Measurements from ENCODE around the gene DENND1A.

DENND1A gene

DNA sequence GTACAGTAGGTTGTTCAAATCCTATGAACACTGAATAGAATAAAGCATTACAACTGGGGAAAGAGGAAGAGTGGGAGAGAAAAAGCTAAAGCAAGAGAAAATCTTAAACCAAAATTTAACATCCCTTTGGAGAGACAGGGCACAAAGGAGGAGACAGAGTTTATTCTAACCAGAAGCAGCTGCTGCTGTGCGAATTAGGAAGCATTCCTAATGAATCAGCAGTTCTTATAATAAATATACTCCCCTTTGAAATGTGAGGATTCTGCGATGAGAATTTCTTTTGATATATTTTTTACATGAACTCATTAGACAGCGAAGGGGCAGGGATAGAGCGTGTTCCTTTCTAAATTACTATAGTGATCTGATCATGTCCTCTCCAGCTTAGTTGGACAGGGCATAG, 233.4 kb downstream of the DENND1A start:
- no peak for TF ChIP-seq POLR2A (IDR thresholded peaks at IDR 0.05; ENCODE audit: low read depth, low read length)
- no peak for DNase-seq (ENCODE audit: insufficient read length, low spot score)
- FAIRE-seq = no peak

GRCh38 chr9:123695386-123695785, 234.5 kb downstream of the DENND1A start:
- no peak for TF ChIP-seq POLR2A (IDR thresholded peaks at IDR 0.05; ENCODE audit: low read depth, low read length)
- DNase-seq (ENCODE audit: insufficient read length, low spot score) = no peak
- no peak for FAIRE-seq

- FAIRE-seq (no peak), DNase-seq (ENCODE audit: insufficient read length, low spot score) (no peak)
- TF ChIP-seq POLR2A (IDR thresholded peaks at IDR 0.05; ENCODE audit: low read depth, low read length) = no peak
Observed at GRCh38 chr9:123691765-123692303, 238.1 kb downstream of the DENND1A start.

GRCh38 chr9:123689701-123690428, 240.1 kb downstream of the DENND1A start:
- FAIRE-seq = peak; percentile 55
- DNase-seq (ENCODE audit: insufficient read length, low spot score) = no peak

GRCh38 chr9:123687246-123687751, 242.6 kb downstream of the DENND1A start:
- DNase-seq (ENCODE audit: insufficient read length, low spot score) (no peak), FAIRE-seq (no peak)
- TF ChIP-seq POLR2A (IDR thresholded peaks at IDR 0.05; ENCODE audit: low read depth, low read length) = no peak

More at GRCh38 chr9:123689701-123690428, 240.1 kb downstream of the DENND1A start:
- no peak for TF ChIP-seq POLR2A (IDR thresholded peaks at IDR 0.05; ENCODE audit: low read depth, low read length)

DNA sequence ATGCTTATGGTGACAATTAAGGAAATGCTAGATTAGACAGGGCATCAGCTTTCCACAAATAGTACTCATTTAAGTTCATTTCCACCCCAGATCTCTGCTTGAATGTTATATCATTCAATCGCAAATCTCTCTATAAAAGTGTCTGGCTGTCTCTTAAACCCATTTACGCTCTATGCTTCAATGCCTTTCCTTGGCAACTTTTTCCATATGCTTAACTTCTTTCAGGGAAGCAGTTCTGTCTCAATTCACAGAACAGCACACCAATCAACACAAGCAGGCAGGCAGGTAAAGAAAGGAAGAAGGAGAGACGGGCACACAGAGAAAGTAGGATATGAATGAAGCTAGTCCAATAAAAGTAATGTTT, 243.1 kb downstream of the DENND1A start:
- DNase-seq (ENCODE audit: insufficient read length, low spot score) (no peak), FAIRE-seq (no peak)
- no peak for TF ChIP-seq POLR2A (IDR thresholded peaks at IDR 0.05; ENCODE audit: low read depth, low read length)

DNA sequence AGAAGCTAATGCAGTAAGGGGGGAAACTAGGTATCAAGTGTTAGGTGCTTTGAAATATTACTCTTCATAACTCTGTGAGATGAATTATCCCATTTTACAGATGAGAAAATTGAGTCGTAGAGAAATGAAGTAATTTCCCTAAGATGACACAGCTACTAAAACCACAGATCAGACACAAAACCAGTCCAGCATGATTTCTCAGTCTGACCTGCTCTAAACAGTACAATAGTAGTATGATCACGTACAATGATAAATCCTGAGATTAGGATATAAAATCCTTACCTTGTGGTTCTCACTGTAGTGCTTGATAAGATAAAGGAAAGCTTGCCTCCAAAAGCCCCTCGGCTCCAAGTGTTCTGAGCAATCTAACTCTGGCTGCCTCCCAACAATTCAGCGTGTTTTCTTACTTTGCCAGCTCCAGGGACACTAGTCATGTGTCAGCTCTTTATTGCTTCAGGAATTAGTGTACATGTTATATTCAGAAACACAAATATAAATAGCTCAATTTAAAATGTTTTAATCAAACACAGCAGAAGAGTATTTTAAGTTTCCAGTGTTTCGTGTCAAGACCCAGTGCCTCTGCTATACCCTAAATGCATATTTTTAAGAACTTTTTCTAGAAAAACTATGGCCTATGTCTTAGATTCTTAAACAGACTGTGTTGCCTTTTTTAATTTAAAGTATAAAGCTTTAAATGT, 243.6 kb downstream of the DENND1A start:
- no peak for TF ChIP-seq POLR2A (IDR thresholded peaks at IDR 0.05; ENCODE audit: low read depth, low read length)
- DNase-seq (ENCODE audit: insufficient read length, low spot score) (no peak), FAIRE-seq (no peak)

DNA sequence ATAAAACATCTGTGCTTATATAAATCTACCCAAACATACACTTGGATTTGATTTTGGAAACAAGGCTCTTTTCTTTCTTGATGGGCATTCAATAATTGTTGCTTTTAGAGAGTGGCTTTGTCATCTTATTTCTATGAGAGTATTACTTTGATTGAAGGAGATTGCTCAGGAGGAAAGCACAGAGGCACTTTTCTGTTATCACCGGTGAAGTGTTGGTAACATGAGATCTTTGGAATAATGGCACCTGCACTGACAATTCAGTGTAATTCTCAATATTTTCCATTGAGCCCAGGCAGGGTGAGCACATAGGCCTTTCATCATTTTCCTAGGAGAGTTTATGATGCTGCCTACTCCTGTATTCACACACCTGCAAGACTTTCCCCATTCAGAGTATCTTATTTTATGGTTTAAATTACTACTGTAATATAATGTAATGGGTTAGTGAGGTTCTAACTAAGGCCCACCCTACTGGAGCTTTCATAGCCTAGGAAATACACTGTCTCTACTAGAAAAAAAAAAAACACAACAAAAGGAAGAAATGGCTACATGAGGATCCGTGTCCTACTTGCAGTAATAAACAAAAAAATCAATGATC, 244.3 kb downstream of the DENND1A start:
- no peak for DNase-seq (ENCODE audit: insufficient read length, low spot score)
- FAIRE-seq = no peak
- no peak for TF ChIP-seq POLR2A (IDR thresholded peaks at IDR 0.05; ENCODE audit: low read depth, low read length)

GRCh38 chr9:123684393-123685149, 245.4 kb downstream of the DENND1A start:
- no peak for DNase-seq (ENCODE audit: insufficient read length, low spot score)
- FAIRE-seq = no peak
- TF ChIP-seq POLR2A (IDR thresholded peaks at IDR 0.05; ENCODE audit: low read depth, low read length) = no peak

- FAIRE-seq (no peak), DNase-seq (ENCODE audit: insufficient read length, low spot score) (no peak)
- TF ChIP-seq POLR2A (IDR thresholded peaks at IDR 0.05; ENCODE audit: low read depth, low read length) = no peak
Observed at GRCh38 chr9:123682746-123683145, 247.2 kb downstream of the DENND1A start.

DNA sequence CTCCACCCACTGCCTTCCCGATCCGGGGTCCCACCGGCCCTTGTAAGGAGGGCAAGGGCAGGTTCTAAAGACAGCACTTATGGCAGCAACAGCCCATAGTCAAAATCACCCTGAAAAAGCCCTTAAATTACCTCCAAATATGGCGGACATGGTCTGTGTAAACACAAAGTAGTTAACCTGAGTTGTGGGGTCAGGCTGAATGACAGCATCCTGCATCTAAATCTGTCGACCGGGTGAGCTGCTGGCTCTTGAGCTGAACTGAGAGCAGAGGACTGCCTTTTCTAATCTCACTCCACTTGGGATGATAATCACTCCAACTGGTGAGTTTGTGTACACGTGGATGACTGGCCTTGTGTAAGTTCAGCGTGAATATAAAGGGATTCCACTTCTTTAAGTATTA, 249.6 kb downstream of the DENND1A start:
- FAIRE-seq (no peak), DNase-seq (ENCODE audit: insufficient read length, low spot score) (no peak)
- no peak for TF ChIP-seq POLR2A (IDR thresholded peaks at IDR 0.05; ENCODE audit: low read depth, low read length)

DNA sequence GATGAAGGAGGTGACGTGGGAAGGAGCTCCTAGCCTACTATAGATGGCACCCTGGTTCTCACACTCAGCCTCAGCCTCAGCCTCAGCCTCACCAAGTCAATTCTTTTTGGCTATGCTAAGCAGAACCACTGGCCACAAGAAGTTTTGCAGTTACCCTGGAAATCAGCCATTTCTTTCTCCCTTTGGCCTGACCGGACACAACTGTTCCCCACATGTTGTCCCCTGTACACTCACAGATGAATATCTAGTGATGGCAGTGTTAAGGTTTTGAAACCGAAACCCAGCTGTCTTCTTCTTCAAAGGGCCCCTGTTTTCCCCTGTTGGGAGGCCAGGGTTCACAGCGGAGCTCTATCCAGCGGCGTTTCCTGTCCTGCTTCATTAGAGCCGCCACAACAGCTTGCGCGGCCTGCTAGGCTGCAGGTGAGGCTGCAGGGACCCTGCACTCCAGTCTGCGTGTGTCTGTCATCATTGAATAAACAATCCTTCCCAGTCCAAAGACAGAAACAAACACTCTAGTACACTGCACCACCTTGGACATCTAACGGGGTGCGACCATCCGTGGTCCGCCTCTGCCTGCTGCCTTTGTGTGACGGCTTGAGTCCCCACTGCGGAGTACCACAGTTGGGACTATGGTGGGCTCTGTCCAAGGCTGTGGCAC, 250.5 kb downstream of the DENND1A start:
- DNase-seq (ENCODE audit: insufficient read length, low spot score) = no peak

GRCh38 chr9:123678878-123679329, 251.0 kb downstream of the DENND1A start:
- DNase-seq (ENCODE audit: insufficient read length, low spot score) (no peak), FAIRE-seq (no peak)
- no peak for TF ChIP-seq POLR2A (IDR thresholded peaks at IDR 0.05; ENCODE audit: low read depth, low read length)

More for the DNA sequence above, 250.5 kb downstream of the DENND1A start:
- FAIRE-seq = no peak
- TF ChIP-seq POLR2A (IDR thresholded peaks at IDR 0.05; ENCODE audit: low read depth, low read length) = no peak
